ENCODE data around the gene KHDRBS2.

DNA sequence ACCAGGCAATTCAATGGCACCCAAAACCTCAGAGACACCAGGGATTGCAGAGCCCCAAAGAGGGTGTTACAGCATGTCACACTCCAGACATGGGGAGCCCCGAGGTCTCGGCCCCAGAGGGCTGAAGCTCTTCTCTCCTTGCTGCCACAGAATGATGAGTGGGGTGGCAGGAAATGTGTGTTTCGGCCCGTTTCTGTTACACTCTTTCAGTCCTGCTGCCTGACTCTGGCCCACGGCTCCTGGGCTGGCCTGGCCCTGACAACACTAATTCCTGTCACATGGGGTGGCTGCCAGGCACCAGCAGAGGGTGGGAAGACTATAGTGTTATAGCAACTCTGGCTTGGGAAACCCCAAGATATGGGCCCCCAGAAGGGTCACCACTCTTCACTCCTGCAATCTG, 183.6 kb downstream of the KHDRBS2 start:
- TF ChIP-seq, protein P1, sequence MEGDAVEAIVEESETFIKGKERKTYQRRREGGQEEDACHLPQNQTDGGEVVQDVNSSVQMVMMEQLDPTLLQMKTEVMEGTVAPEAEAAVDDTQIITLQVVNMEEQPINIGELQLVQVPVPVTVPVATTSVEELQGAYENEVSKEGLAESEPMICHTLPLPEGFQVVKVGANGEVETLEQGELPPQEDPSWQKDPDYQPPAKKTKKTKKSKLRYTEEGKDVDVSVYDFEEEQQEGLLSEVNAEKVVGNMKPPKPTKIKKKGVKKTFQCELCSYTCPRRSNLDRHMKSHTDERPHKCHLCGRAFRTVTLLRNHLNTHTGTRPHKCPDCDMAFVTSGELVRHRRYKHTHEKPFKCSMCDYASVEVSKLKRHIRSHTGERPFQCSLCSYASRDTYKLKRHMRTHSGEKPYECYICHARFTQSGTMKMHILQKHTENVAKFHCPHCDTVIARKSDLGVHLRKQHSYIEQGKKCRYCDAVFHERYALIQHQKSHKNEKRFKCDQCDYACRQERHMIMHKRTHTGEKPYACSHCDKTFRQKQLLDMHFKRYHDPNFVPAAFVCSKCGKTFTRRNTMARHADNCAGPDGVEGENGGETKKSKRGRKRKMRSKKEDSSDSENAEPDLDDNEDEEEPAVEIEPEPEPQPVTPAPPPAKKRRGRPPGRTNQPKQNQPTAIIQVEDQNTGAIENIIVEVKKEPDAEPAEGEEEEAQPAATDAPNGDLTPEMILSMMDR (IDR thresholded peaks at IDR 0.05): no peak
- TF ChIP-seq POLR2A (IDR thresholded peaks at IDR 0.05) (no peak), POLR2AphosphoS5 (IDR thresholded peaks at IDR 0.05) (no peak)
